H1 (cell line): ENCODE results near the gene SMIM20. TPM values are rescaled to one million over a fixed set of nuclear protein-coding genes. Genes with fewer than 3 reads are reported as not detected.

ENCODE experiments used
- CTCF ChIA-PET: fragments of 300-600 bp; sonication (Branson Sonifier 250); formaldehyde crosslinking; loops from one replicate; lab custom pipeline; 2021; ENCODE audit not compliant: partially characterized antibody; lab: Charles Lee
- POLR2A ChIA-PET: fragments of 300-600 bp; sonication (Branson Sonifier 250); formaldehyde crosslinking; loops from one replicate; lab custom pipeline; 2021; ENCODE audit warnings: inconsistent platforms; ENCODE audit not compliant: partially characterized antibody; lab: Charles Lee
- DNase-seq, 2 experiments: peaks; one replicate each; pipeline versions ENCODE4 v3.0.0 to v3.0.0-alpha.2; 2010 to 2022; ENCODE audit warnings: low spot score in 2 of 2, low read depth in 1 of 2, mixed read lengths in 1 of 2
- FAIRE-seq: peaks from 2 replicates; lab custom pipeline; 2011; peaks lifted over from hg19 to GRCh38; lab: Jason Lieb, UNC
- H2AFZ ChIP-seq: 2 replicates; pipeline ENCODE4 v1.8.1; 2012; ENCODE audit warnings: low read length, inconsistent platforms
- H2AK5ac ChIP-seq: 2 replicates; pipeline ENCODE4 v1.6.1; 2013; ENCODE audit warnings: low read depth, low read length
- H2BK120ac ChIP-seq: replicated peaks from 2 replicates; pipeline ENCODE3; 2013; ENCODE audit warnings: low read depth, low read length, inconsistent platforms
- H2BK12ac ChIP-seq: 2 replicates; pipeline ENCODE4 v1.6.1; 2013; ENCODE audit warnings: low read depth, low read length
- H2BK15ac ChIP-seq: 2 replicates; pipeline ENCODE4 v1.6.1; 2013; ENCODE audit warnings: low read length
- H2BK20ac ChIP-seq: 2 replicates; pipeline ENCODE4 v1.6.1; 2013; ENCODE audit warnings: low read length
- H2BK5ac ChIP-seq: 2 replicates; pipeline ENCODE4 v1.6.1; 2013; ENCODE audit warnings: low read depth, low read length
- H3K14ac ChIP-seq: 2 replicates; pipeline ENCODE4 v1.6.1; 2013; ENCODE audit warnings: inconsistent platforms; ENCODE audit not compliant: insufficient read length
- H3K18ac ChIP-seq: 2 replicates; pipeline ENCODE4 v1.6.1; 2013; ENCODE audit warnings: low read length; ENCODE audit errors: extremely low read depth
- H3K23ac ChIP-seq: 2 replicates; pipeline ENCODE4 v1.6.1; 2013; ENCODE audit warnings: inconsistent platforms; ENCODE audit not compliant: insufficient read length
- H3K23me2 ChIP-seq: 2 replicates; pipeline ENCODE4 v1.6.1; 2013; ENCODE audit warnings: low read depth, low read length
- H3K27ac ChIP-seq: 2 replicates; pipeline ENCODE4 v1.6.1; 2011; ENCODE audit warnings: low read depth, low read length, inconsistent platforms
- H3K27me3 ChIP-seq, 4 experiments: replicated peaks in 1 of 4; 1 replicate in 1 of 4; 2 replicates in 3 of 4; pipeline versions ENCODE4 v1.6.1 to v1.8.1; 2011 to 2013; ENCODE audit warnings: low read length in 3 of 4, mild to moderate bottlenecking in 3 of 4, inconsistent platforms in 2 of 4, mixed read lengths in 2 of 4, moderate library complexity in 1 of 4; ENCODE audit not compliant: control insufficient read depth in 3 of 4, insufficient read depth in 3 of 4; ENCODE audit errors: extremely low read depth in 1 of 4
- H3K36me3 ChIP-seq, 4 experiments: 2 replicates each; pipeline versions ENCODE4 v1.6.1 to v1.8.1; 2011 to 2013; ENCODE audit warnings: mild to moderate bottlenecking in 4 of 4, low read length in 3 of 4, moderate library complexity in 2 of 4, control low read depth in 1 of 4, inconsistent platforms in 1 of 4; ENCODE audit not compliant: insufficient read depth in 4 of 4, control insufficient read depth in 2 of 4
- H3K4ac ChIP-seq: replicated peaks from 2 replicates; pipeline ENCODE3; 2013; ENCODE audit warnings: low read length, low read depth, mixed read lengths, inconsistent platforms; ENCODE audit not compliant: insufficient read length
- H3K4me1 ChIP-seq, 4 experiments: replicated peaks in 1 of 4; 1 replicate in 1 of 4; 2 replicates in 3 of 4; pipeline versions ENCODE4 v1.6.1 to v1.8.1; 2011 to 2013; ENCODE audit warnings: low read length in 3 of 4, inconsistent platforms in 2 of 4, mixed read lengths in 1 of 4; ENCODE audit not compliant: insufficient read depth in 4 of 4, control insufficient read depth in 3 of 4
- H3K4me2 ChIP-seq, 2 experiments: 2 replicates each; pipeline versions ENCODE4 v1.6.1 to v1.8.1; 2011 to 2013; ENCODE audit warnings: low read depth in 2 of 2, low read length in 2 of 2, control low read depth in 1 of 2, inconsistent platforms in 1 of 2, mild to moderate bottlenecking in 1 of 2; ENCODE audit not compliant: insufficient read depth in 1 of 2
- H3K4me3 ChIP-seq, 4 experiments: fragments of 200-600, 300-600 bp in 1 of 4; sonication (generic), shearing (Covaris generic), sonication (Bioruptor Twin) in 1 of 4; 2 replicates each; pipeline versions ENCODE4 v1.5.1 to v1.8.1; 2011 to 2016; ENCODE audit warnings: low read length in 4 of 4, low read depth in 3 of 4, control low read depth in 2 of 4, inconsistent platforms in 2 of 4, mild to moderate bottlenecking in 2 of 4, mixed read lengths in 1 of 4, moderate library complexity in 1 of 4; ENCODE audit not compliant: insufficient read depth in 2 of 4; ENCODE audit errors: extremely low read depth in 1 of 4
- H3K56ac ChIP-seq: replicated peaks from 2 replicates; pipeline ENCODE3; 2013; ENCODE audit warnings: low read depth, mild to moderate bottlenecking, mixed read lengths, low read length, inconsistent platforms; ENCODE audit not compliant: insufficient read length
- H3K79me1 ChIP-seq: 2 replicates; pipeline ENCODE4 v1.6.1; 2013; ENCODE audit warnings: low read depth, low read length, control low read depth
- H3K79me2 ChIP-seq, 2 experiments: 2 replicates each; pipeline versions ENCODE4 v1.6.1 to v1.8.1; 2012 to 2013; ENCODE audit warnings: low read length in 2 of 2, mild to moderate bottlenecking in 2 of 2, inconsistent platforms in 1 of 2; ENCODE audit not compliant: insufficient read depth in 2 of 2, control insufficient read depth in 1 of 2
- H3K9ac ChIP-seq, 4 experiments: replicated peaks in 1 of 4; 1 replicate in 1 of 4; 2 replicates in 3 of 4; pipeline versions ENCODE4 v1.6.1 to v1.8.1; 2011 to 2013; ENCODE audit warnings: low read depth in 3 of 4, low read length in 3 of 4, control low read depth in 2 of 4, mild to moderate bottlenecking in 2 of 4, moderate library complexity in 2 of 4, inconsistent platforms in 1 of 4; ENCODE audit errors: extremely low read depth in 1 of 4
- H3K9me3 ChIP-seq, 2 experiments: 2 replicates each; pipeline versions ENCODE4 v1.6.1 to v1.8.1; 2012 to 2013; ENCODE audit warnings: mild to moderate bottlenecking in 2 of 2, moderate library complexity in 2 of 2, control low read depth in 1 of 2, inconsistent platforms in 1 of 2, low read depth in 1 of 2, low read length in 1 of 2, mixed read lengths in 1 of 2; ENCODE audit not compliant: insufficient read depth in 2 of 2
- H4K20me1 ChIP-seq, 2 experiments: replicated peaks in 1 of 2; 2 replicates each; pipeline versions ENCODE3 to v1.8.1; 2011 to 2013; ENCODE audit warnings: inconsistent platforms in 2 of 2, low read length in 2 of 2, mild to moderate bottlenecking in 1 of 2; ENCODE audit not compliant: insufficient read depth in 2 of 2, control insufficient read depth in 1 of 2
- H4K5ac ChIP-seq: 2 replicates; pipeline ENCODE4 v1.6.1; 2013; ENCODE audit warnings: low read length, low read depth, mixed read lengths, inconsistent platforms; ENCODE audit not compliant: insufficient read length
- H4K8ac ChIP-seq: 2 replicates; pipeline ENCODE4 v1.8.0; 2013; ENCODE audit warnings: mild to moderate bottlenecking, moderate library complexity, low read length, inconsistent platforms; ENCODE audit not compliant: insufficient read depth; ENCODE audit errors: extremely low read depth
- H4K91ac ChIP-seq: replicated peaks from 2 replicates; pipeline ENCODE3; 2013; ENCODE audit warnings: low read length, mixed read lengths, inconsistent platforms; ENCODE audit not compliant: insufficient read length
- ATF3 ChIP-seq: IDR thresholded peaks from 2 replicates; pipeline ENCODE4 v1.6.1; 2011; ENCODE audit warnings: low read depth, mild to moderate bottlenecking, low read length; ENCODE audit not compliant: insufficient read depth
- BACH1 ChIP-seq: IDR thresholded peaks from 2 replicates; pipeline ENCODE4 v1.6.1; 2012; ENCODE audit warnings: low read length, improper control_type of control experiment
- CHD1 ChIP-seq: IDR thresholded peaks from 2 replicates; pipeline ENCODE4 v1.6.1; 2012; ENCODE audit warnings: low read depth, low read length, improper control_type of control experiment
- CREB1 ChIP-seq: IDR thresholded peaks from 2 replicates; pipeline ENCODE4 v1.6.1; 2012; ENCODE audit warnings: inconsistent platforms
- CTBP2 ChIP-seq: IDR thresholded peaks from 2 replicates; pipeline ENCODE4 v1.7.0; 2011; ENCODE audit warnings: borderline replicate concordance, mild to moderate bottlenecking, moderate library complexity, mixed read lengths, low read length; ENCODE audit not compliant: insufficient read depth, insufficient read length
- GTF2F1 ChIP-seq: IDR thresholded peaks from 2 replicates; pipeline ENCODE4 v1.6.1; 2012; ENCODE audit warnings: low read depth, low read length, improper control_type of control experiment, borderline replicate concordance
- JUND ChIP-seq: IDR thresholded peaks from 2 replicates; pipeline ENCODE4 v1.6.1; 2011; ENCODE audit warnings: mild to moderate bottlenecking, improper control_type of control experiment, low read length
- KDM1A ChIP-seq: fragments of 200-600, 300-600 bp; sonication (generic); IDR thresholded peaks from 2 replicates; pipeline ENCODE4 v1.7.1; 2016; ENCODE audit warnings: mild to moderate bottlenecking, low read length, borderline replicate concordance
- NRF1 ChIP-seq: IDR thresholded peaks from 2 replicates; pipeline ENCODE4 v1.6.1; 2011; ENCODE audit warnings: mild to moderate bottlenecking, low read depth, low read length, improper control_type of control experiment
- POLR2A ChIP-seq, 2 experiments: IDR thresholded peaks; 1 replicate in 1 of 2; 2 replicates in 1 of 2; pipeline ENCODE4 v1.6.1; 2011; ENCODE audit warnings: low read depth in 2 of 2, low read length in 2 of 2, mild to moderate bottlenecking in 2 of 2; ENCODE audit errors: control extremely low read depth in 1 of 2
- SIN3A ChIP-seq, 2 experiments: IDR thresholded peaks in 1 of 2; conservative IDR thresholded peaks in 1 of 2; 2 replicates each; pipeline ENCODE4 v1.6.1; 2011 to 2012; ENCODE audit warnings: low read length in 2 of 2, improper control_type of control experiment in 1 of 2, low read depth in 1 of 2, mild to moderate bottlenecking in 1 of 2
- SIRT6 ChIP-seq: IDR thresholded peaks from one replicate; pipeline ENCODE4 v1.7.1; 2012; ENCODE audit warnings: low read length, inconsistent platforms
- SP4 ChIP-seq: IDR thresholded peaks from 2 replicates; pipeline ENCODE4 v1.6.1; 2012; ENCODE audit warnings: low read length, inconsistent platforms
- WGBS, 2 experiments: shearing (Covaris generic) in 1 of 2; methylation state at CpG; one replicate each; pipeline versions ENCODE4 v1.1.6 to v1.1.7; 2013 to 2015; ENCODE audit warnings: low lambda C conversion rate in 2 of 2, mixed read lengths in 2 of 2, inconsistent platforms in 1 of 2, low coverage in 1 of 2, missing lambda C conversion rate in 1 of 2; ENCODE audit not compliant: insufficient replicate concordance in 2 of 2, insufficient coverage in 1 of 2, insufficient read length in 1 of 2; ENCODE audit errors: extremely low coverage in 1 of 2, missing lambda C conversion rate in 1 of 2; 5-methylcytosine and 5-hydroxymethylcytosine counted together
- polyA plus RNA-seq, 7 experiments: library from polyadenylated mRNA; depleted of rRNA in 3 of 7; stranded (reverse) in 5 of 7; unstranded in 2 of 7; fragments of >200 nt in 5 of 7; fragments of 200-250 nt in 2 of 7; gene quantifications; 1 replicate in 5 of 7; 2 replicates in 1 of 7; 4 replicates in 1 of 7; pipeline versions ENCODE4 v1.2.1 to v1.2.3, GENCODE V29; 2011 to 2013; ENCODE audit warnings: missing spikeins in 2 of 7, mixed read lengths in 2 of 7
- total RNA-seq: library from RNA; stranded (reverse); fragmentation: NEBNext Ultra II Directional; extraction: Animal tissue kit (Norgen Biotek cat#: 25700); gene quantifications from 2 replicates; pipeline ENCODE4 v1.2.1, GENCODE V29; 2021

Gene SMIM20
- total and polyA plus RNA-seq, 2 of the 8 experiments (the other 6 are each of a cell fraction or from before 2014, with no cell fraction given) = 21.9 to 36.9 TPM

DNA sequence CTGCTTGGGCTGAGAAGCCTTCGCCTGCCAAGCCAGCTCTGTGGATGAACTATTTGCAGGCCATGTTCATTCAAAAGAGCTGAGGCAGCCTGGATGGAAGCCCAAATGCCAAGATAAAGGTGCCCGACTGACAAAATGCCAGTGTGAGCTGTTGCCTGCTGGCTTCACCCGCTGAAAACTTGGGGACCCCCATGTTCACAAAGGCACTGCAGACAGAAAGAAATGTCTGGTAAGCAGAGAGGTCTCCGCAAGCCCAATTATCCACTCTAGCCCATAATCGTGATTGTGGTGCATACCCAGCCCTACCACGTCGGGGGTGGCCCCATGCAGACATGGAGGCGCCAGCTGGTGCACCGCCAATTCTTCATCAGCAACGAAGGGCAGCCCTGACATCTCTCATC, 13.0 kb upstream of the SMIM20 start:
- FAIRE-seq = no peak
- no peak overlapping the region for H4K5ac ChIP-seq
- peaks cover 2% of the 10 kb centered on the region; the same call in 1 of the 2 replicates for H3K23me2 ChIP-seq
- no peak overlapping the region for H2BK120ac ChIP-seq
- ChIA-PET POLR2A (interaction anchor here (2.7 kb wide), 1 partner anchor 13 kb away, joined by 10 read pairs; the partner anchor contains the start of gene SMIM20), CTCF (interaction anchor here (0.7 to 1.8 kb wide), 4 partner anchors 8 to 43 kb away, joined by 3 to 5 read pairs (median 4); no protein-coding TSS in a partner anchor)
- H2BK15ac ChIP-seq = no peak overlapping the region
- no peak overlapping the region for H3K4me2 ChIP-seq
- no peak overlapping the region for H3K4me3 ChIP-seq
- H3K9ac ChIP-seq = no peak overlapping the region
- no peaks in the 10 kb centered on the region for H3K79me1 ChIP-seq
- no peak overlapping the region for H3K23ac ChIP-seq
- no peak overlapping the region for H2BK12ac ChIP-seq
- H3K36me3 ChIP-seq = no peaks in the 10 kb centered on the region
- H2AK5ac ChIP-seq = no peak overlapping the region
- H2BK5ac ChIP-seq = no peak overlapping the region
- no peak overlapping the region for H2BK20ac ChIP-seq
- H3K4ac ChIP-seq = no peak overlapping the region
- H4K91ac ChIP-seq = no peak overlapping the region
- H3K18ac ChIP-seq = no peak overlapping the region
- no peak overlapping the region for H3K14ac ChIP-seq
- H3K27me3 ChIP-seq = peaks cover 0 to 2% (median 0%) of the 10 kb centered on the region in 4 experiments; a peak in 1 of 7 replicates
- no peaks in the 10 kb centered on the region for H3K79me2 ChIP-seq
- no peaks in the 10 kb centered on the region for H3K9me3 ChIP-seq
- DNase-seq = no peak
- H4K8ac ChIP-seq = no peak overlapping the region; the same call in 1 of the 2 replicates
- no peak overlapping the region for H3K56ac ChIP-seq
- no peak overlapping the region for H3K27ac ChIP-seq
- H3K4me1 ChIP-seq = peaks cover 0 to 3% (median 0%) of the 10 kb centered on the region in 4 experiments; a peak in 1 of 7 replicates
- H4K20me1 ChIP-seq = no peaks in the 10 kb centered on the region
- WGBS, 2 experiments = 89% methylated on average over 10 of the region's 10 CpGs; no CpG with 5 or more reads in 1 of the 2 experiments
- H2AFZ ChIP-seq = no peak overlapping the region
- TF ChIP-seq SIN3A (conservative IDR thresholded peaks at IDR 0.05 in 1 of 2, IDR thresholded peaks at IDR 0.05 in 1 of 2; ENCODE audit: low read depth in 1 of 2, low read length in 2 of 2) (no peak), CHD1 (no peak), SIRT6 (no peak), JUND (no peak), BACH1 (no peak), CTBP2 (no peak), ATF3 (no peak), NRF1 (no peak), KDM1A (no peak), GTF2F1 (no peak), CREB1 (no peak), POLR2A (IDR thresholded peaks at IDR 0.05; ENCODE audit: control extremely low read depth in 1 of 2, low read depth in 2 of 2, low read length in 2 of 2) (no peak), SP4 (no peak)
